Common myeloid progenitor, CD34-positive (primary cell): ENCODE results near the gene SHISA6.

Source experiments
- CTCF ChIA-PET: fragments of 350-600 bp; sonication (Branson Sonifier 250); formaldehyde crosslinking; loops from one replicate; lab custom pipeline; 2021; ENCODE audit warnings: antibody characterized with exemption; lab: Charles Lee
- POLR2A ChIA-PET: fragments of 350-600 bp; sonication (Branson Sonifier 250); formaldehyde crosslinking; loops from one replicate; lab custom pipeline; 2021; ENCODE audit warnings: antibody characterized with exemption; lab: Charles Lee
- DNase-seq, 3 donors: peaks; one replicate each; pipeline versions ENCODE4 v3.0.0 to v3.0.0-alpha.2; 2013
- H3K27ac ChIP-seq, 2 experiments: 1 replicate in 1 of 2; 2 replicates in 1 of 2; pipeline ENCODE4 v1.7.0; 2013; ENCODE audit warnings: inconsistent platforms in 2 of 2, low read length in 2 of 2, mild to moderate bottlenecking in 2 of 2, low read depth in 1 of 2, moderate library complexity in 1 of 2; ENCODE audit not compliant: severe bottlenecking in 2 of 2, insufficient read depth in 1 of 2, poor library complexity in 1 of 2
- H3K27me3 ChIP-seq, 5 experiments: replicated peaks in 2 of 5; 1 replicate in 3 of 5; 2 replicates in 2 of 5; pipeline versions ENCODE4 v1.6.1 to v1.7.0; 2013; ENCODE audit warnings: low read length in 4 of 5, mild to moderate bottlenecking in 2 of 5, moderate library complexity in 2 of 5, inconsistent platforms in 1 of 5; ENCODE audit not compliant: insufficient read depth in 5 of 5, control insufficient read depth in 4 of 5
- H3K36me3 ChIP-seq, 4 experiments: 1 replicate in 2 of 4; 2 replicates in 2 of 4; pipeline versions ENCODE4 v1.6.1 to v1.7.0; 2013; ENCODE audit warnings: low read length in 3 of 4, control low read depth in 1 of 4, mild to moderate bottlenecking in 1 of 4; ENCODE audit not compliant: control insufficient read depth in 4 of 4, insufficient read depth in 4 of 4
- H3K4me1 ChIP-seq, 4 experiments: 1 replicate in 3 of 4; 2 replicates in 1 of 4; pipeline versions ENCODE4 v1.6.1 to v1.7.1; 2013; ENCODE audit warnings: low read length in 3 of 4, mild to moderate bottlenecking in 3 of 4, control low read depth in 1 of 4, inconsistent platforms in 1 of 4, moderate library complexity in 1 of 4; ENCODE audit not compliant: control insufficient read depth in 4 of 4, insufficient read depth in 4 of 4; ENCODE audit errors: control extremely low read depth in 1 of 4
- H3K4me3 ChIP-seq, 7 experiments: 1 replicate in 4 of 7; 2 replicates in 3 of 7; pipeline versions ENCODE4 v1.5.1 to v1.7.0; 2013; ENCODE audit warnings: mild to moderate bottlenecking in 7 of 7, low read length in 6 of 7, moderate library complexity in 6 of 7, inconsistent platforms in 2 of 7, low read depth in 2 of 7, control low read depth in 1 of 7; ENCODE audit not compliant: insufficient read depth in 4 of 7, control insufficient read depth in 1 of 7; ENCODE audit errors: extremely low read depth in 1 of 7
- H3K9me3 ChIP-seq, 5 experiments: 1 replicate in 4 of 5; 2 replicates in 1 of 5; pipeline versions ENCODE4 v1.6.1 to v1.7.1; 2013; ENCODE audit warnings: low read length in 4 of 5, mild to moderate bottlenecking in 2 of 5, inconsistent platforms in 1 of 5, low read depth in 1 of 5, moderate library complexity in 1 of 5; ENCODE audit not compliant: control insufficient read depth in 4 of 5, insufficient read depth in 2 of 5; ENCODE audit errors: control extremely low read depth in 1 of 5
- WGBS: methylation state at CpG from one replicate; pipeline ENCODE4 v1.1.5; 2013; ENCODE audit not compliant: insufficient coverage; 5-methylcytosine and 5-hydroxymethylcytosine counted together

The SHISA6 gene

GRCh38 chr17:11287791-11288190 is 46.8 kb downstream of the SHISA6 start:
- H3K27ac ChIP-seq = no peak overlapping the region
- ChIA-PET POLR2A (no interaction called here), CTCF (no interaction called here)
- H3K4me3 ChIP-seq = no peak overlapping the region
- H3K27me3 ChIP-seq = no peaks in the 10 kb centered on the region
- no peaks in the 10 kb centered on the region for H3K9me3 ChIP-seq
- H3K36me3 ChIP-seq = no peaks in the 10 kb centered on the region
- no peaks in the 10 kb centered on the region for H3K4me1 ChIP-seq
- DNase-seq = no peak

GRCh38 chr17:11290814-11291213 is 49.8 kb downstream of the SHISA6 start:
- POLR2A ChIA-PET = no interaction called here
- WGBS = 90% methylated on average over 2 of the region's 7 CpGs
- Histone ChIP-seq H3K4me3 (no peak overlapping the region), H3K36me3 (no peaks in the 10 kb centered on the region), H3K27ac (no peak overlapping the region), H3K27me3 (no peaks in the 10 kb centered on the region), H3K4me1 (no peaks in the 10 kb centered on the region), H3K9me3 (no peaks in the 10 kb centered on the region)
- DNase-seq = no peak
- CTCF ChIA-PET = no interaction called here

GRCh38 chr17:11292491-11292890 is 51.5 kb downstream of the SHISA6 start:
- no peak overlapping the region for H3K27ac ChIP-seq
- DNase-seq = no peak
- no peak overlapping the region for H3K4me3 ChIP-seq
- no peaks in the 10 kb centered on the region for H3K4me1 ChIP-seq
- ChIA-PET POLR2A (no interaction called here), CTCF (no interaction called here)
- 93% methylated on average over 7 of the region's 8 CpGs for WGBS
- no peaks in the 10 kb centered on the region for H3K36me3 ChIP-seq
- H3K9me3 ChIP-seq = no peaks in the 10 kb centered on the region
- H3K27me3 ChIP-seq = no peaks in the 10 kb centered on the region

- H3K27me3 ChIP-seq = no peaks in the 10 kb centered on the region
- no peak for DNase-seq
- 72% methylated on average over 4 of the region's 8 CpGs for WGBS
- H3K9me3 ChIP-seq = no peaks in the 10 kb centered on the region
- H3K4me3 ChIP-seq = no peak overlapping the region
- ChIA-PET CTCF (no interaction called here), POLR2A (no interaction called here)
- H3K27ac ChIP-seq = no peak overlapping the region
- H3K4me1 ChIP-seq = no peaks in the 10 kb centered on the region
- no peaks in the 10 kb centered on the region for H3K36me3 ChIP-seq
Observed at GRCh38 chr17:11293480-11293879, 52.5 kb downstream of the SHISA6 start.

GRCh38 chr17:11294826-11295225 is 53.8 kb downstream of the SHISA6 start:
- CTCF ChIA-PET = no interaction called here
- POLR2A ChIA-PET = no interaction called here
- H3K36me3 ChIP-seq = no peaks in the 10 kb centered on the region
- H3K9me3 ChIP-seq = no peaks in the 10 kb centered on the region
- WGBS = 98% methylated on average over 10 of the region's 10 CpGs
- H3K4me3 ChIP-seq = no peak overlapping the region
- H3K27ac ChIP-seq = no peak overlapping the region
- no peaks in the 10 kb centered on the region for H3K27me3 ChIP-seq
- no peaks in the 10 kb centered on the region for H3K4me1 ChIP-seq
- no peak for DNase-seq

GRCh38 chr17:11296994-11297393 is 56.0 kb downstream of the SHISA6 start:
- 82% methylated on average over 3 of the region's 4 CpGs for WGBS
- Histone ChIP-seq H3K27ac (no peak overlapping the region), H3K27me3 (no peaks in the 10 kb centered on the region), H3K4me1 (no peaks in the 10 kb centered on the region), H3K9me3 (no peaks in the 10 kb centered on the region), H3K4me3 (no peak overlapping the region), H3K36me3 (no peaks in the 10 kb centered on the region)
- POLR2A ChIA-PET = no interaction called here
- DNase-seq = peak in 1 of 3 donors; percentile 6
- CTCF ChIA-PET = interaction anchor here (0.7 to 1.5 kb wide), 2 partner anchors 19 to 43 kb away, joined by 3 to 4 read pairs; no protein-coding TSS in a partner anchor

- WGBS = 75% methylated on average over 1 of the region's 1 CpG
Observed at GRCh38 chr17:11298401-11298800, 57.4 kb downstream of the SHISA6 start.

More at GRCh38 chr17:11298401-11298800, 57.4 kb downstream of the SHISA6 start:
- Histone ChIP-seq H3K36me3 (no peaks in the 10 kb centered on the region), H3K9me3 (peaks cover 0 to 1% (median 0%) of the 10 kb centered on the region in 5 experiments), H3K27me3 (no peaks in the 10 kb centered on the region), H3K4me1 (no peaks in the 10 kb centered on the region), H3K27ac (no peak overlapping the region), H3K4me3 (no peak overlapping the region)
- POLR2A ChIA-PET = no interaction called here
- CTCF ChIA-PET = no interaction called here
- no peak for DNase-seq
